Osteoblast (primary cell): ENCODE data around the gene MCM6. TPM values are rescaled to one million over a fixed set of nuclear protein-coding genes. Genes with fewer than 3 reads are reported as not detected.
A peak's percentile ranks its signal among the peaks of the same experiment; 100 is the strongest.
"Not testable (repeated sequence)": the region's sequence is repeated elsewhere in the genome, so short reads cannot be mapped to it uniquely, and the experiment has no call there.

Experiments used
- DNase-seq: peaks from one replicate; pipeline ENCODE4 v3.0.0; 2011; ENCODE audit warnings: low spot score, mixed read lengths; ENCODE audit not compliant: insufficient read length; ENCODE audit errors: missing footprints
- H2AFZ ChIP-seq: 2 replicates; pipeline ENCODE4 v1.6.0; 2011; ENCODE audit warnings: mild to moderate bottlenecking, low read length
- H3K27ac ChIP-seq: 2 replicates; pipeline ENCODE4 v1.5.1; 2011; ENCODE audit warnings: mild to moderate bottlenecking, low read depth, low read length, moderate library complexity
- H3K27me3 ChIP-seq: 2 replicates; pipeline ENCODE4 v1.6.0; 2012; ENCODE audit warnings: mild to moderate bottlenecking, control low read depth, inconsistent platforms, low read length, moderate library complexity; ENCODE audit not compliant: insufficient read depth
- H3K36me3 ChIP-seq: 2 replicates; pipeline ENCODE4 v1.5.1; 2011; ENCODE audit warnings: mild to moderate bottlenecking, low read length, control low read depth, moderate library complexity; ENCODE audit not compliant: insufficient read depth
- H3K4me1 ChIP-seq: 2 replicates; pipeline ENCODE4 v1.5.1; 2011; ENCODE audit warnings: mild to moderate bottlenecking, low read length, control low read depth, moderate library complexity; ENCODE audit not compliant: insufficient read depth
- H3K4me2 ChIP-seq: 2 replicates; pipeline ENCODE4 v1.6.0; 2011; ENCODE audit warnings: mild to moderate bottlenecking, low read length; ENCODE audit not compliant: insufficient read depth
- H3K4me3 ChIP-seq: fragments of 200-600 bp; sonication (generic); 3 replicates; pipeline ENCODE4 v1.5.1; 2012; ENCODE audit warnings: mild to moderate bottlenecking, low read length, inconsistent platforms; ENCODE audit not compliant: insufficient read depth
- H3K79me2 ChIP-seq: 2 replicates; pipeline ENCODE4 v1.6.0; 2012; ENCODE audit warnings: mild to moderate bottlenecking, low read length, control low read depth, inconsistent platforms; ENCODE audit not compliant: insufficient read depth
- H3K9me3 ChIP-seq: 2 replicates; pipeline ENCODE4 v1.5.1; 2011; ENCODE audit warnings: low read depth, low read length, control low read depth
- H4K20me1 ChIP-seq: 2 replicates; pipeline ENCODE4 v1.6.0; 2012; ENCODE audit warnings: mild to moderate bottlenecking, low read length, control low read depth; ENCODE audit not compliant: insufficient read depth
- total RNA-seq: library from RNA; depleted of rRNA; stranded (reverse); fragments of >200 nt; gene quantifications from 2 replicates; pipeline ENCODE4 v1.2.3, GENCODE V29; 2012
- TF ChIP-seq, protein P1 (sequence below): IDR thresholded peaks from 2 replicates; pipeline ENCODE4 v1.5.1; 2011; ENCODE audit warnings: mild to moderate bottlenecking, low read depth, low read length, moderate library complexity; ENCODE audit errors: extremely low read depth

The MCM6 gene
- total RNA-seq, 1 donor = 14.5 TPM

DNA sequence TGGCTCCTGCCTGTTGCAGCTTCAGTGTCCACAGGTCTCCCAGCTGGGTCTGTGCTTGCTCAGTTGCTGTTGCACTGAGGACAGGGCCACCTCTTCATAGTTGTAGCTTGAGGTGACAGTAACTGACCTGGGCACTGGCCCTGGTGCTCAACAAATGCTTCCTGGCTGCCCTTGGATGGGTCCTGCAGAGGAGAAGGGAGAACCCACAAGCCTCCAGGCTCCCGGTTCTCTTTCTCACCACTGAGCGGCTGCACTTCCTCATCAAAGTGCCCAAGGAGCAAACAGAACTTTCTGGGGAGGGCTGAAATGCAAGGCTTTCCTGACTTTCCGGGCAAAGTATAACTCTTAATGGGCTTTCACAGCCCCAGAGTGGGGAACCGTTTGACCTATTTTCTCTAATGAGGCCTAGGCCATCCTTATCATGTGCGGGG lies 78.0 kb downstream of the MCM6 start:
- Histone ChIP-seq H3K4me2 (no peak overlapping the region), H3K36me3 (no peaks in the 10 kb centered on the region), H3K79me2 (no peaks in the 10 kb centered on the region), H3K4me3 (no peak overlapping the region), H3K4me1 (peaks cover 3% of the 10 kb centered on the region), H2AFZ (no peak overlapping the region), H4K20me1 (no peaks in the 10 kb centered on the region), H3K9me3 (peaks cover 2% of the 10 kb centered on the region), H3K27ac (no peak overlapping the region), H3K27me3 (no peaks in the 10 kb centered on the region)
- DNase-seq = no peak
- TF ChIP-seq, protein P1, sequence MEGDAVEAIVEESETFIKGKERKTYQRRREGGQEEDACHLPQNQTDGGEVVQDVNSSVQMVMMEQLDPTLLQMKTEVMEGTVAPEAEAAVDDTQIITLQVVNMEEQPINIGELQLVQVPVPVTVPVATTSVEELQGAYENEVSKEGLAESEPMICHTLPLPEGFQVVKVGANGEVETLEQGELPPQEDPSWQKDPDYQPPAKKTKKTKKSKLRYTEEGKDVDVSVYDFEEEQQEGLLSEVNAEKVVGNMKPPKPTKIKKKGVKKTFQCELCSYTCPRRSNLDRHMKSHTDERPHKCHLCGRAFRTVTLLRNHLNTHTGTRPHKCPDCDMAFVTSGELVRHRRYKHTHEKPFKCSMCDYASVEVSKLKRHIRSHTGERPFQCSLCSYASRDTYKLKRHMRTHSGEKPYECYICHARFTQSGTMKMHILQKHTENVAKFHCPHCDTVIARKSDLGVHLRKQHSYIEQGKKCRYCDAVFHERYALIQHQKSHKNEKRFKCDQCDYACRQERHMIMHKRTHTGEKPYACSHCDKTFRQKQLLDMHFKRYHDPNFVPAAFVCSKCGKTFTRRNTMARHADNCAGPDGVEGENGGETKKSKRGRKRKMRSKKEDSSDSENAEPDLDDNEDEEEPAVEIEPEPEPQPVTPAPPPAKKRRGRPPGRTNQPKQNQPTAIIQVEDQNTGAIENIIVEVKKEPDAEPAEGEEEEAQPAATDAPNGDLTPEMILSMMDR = no peak

DNA sequence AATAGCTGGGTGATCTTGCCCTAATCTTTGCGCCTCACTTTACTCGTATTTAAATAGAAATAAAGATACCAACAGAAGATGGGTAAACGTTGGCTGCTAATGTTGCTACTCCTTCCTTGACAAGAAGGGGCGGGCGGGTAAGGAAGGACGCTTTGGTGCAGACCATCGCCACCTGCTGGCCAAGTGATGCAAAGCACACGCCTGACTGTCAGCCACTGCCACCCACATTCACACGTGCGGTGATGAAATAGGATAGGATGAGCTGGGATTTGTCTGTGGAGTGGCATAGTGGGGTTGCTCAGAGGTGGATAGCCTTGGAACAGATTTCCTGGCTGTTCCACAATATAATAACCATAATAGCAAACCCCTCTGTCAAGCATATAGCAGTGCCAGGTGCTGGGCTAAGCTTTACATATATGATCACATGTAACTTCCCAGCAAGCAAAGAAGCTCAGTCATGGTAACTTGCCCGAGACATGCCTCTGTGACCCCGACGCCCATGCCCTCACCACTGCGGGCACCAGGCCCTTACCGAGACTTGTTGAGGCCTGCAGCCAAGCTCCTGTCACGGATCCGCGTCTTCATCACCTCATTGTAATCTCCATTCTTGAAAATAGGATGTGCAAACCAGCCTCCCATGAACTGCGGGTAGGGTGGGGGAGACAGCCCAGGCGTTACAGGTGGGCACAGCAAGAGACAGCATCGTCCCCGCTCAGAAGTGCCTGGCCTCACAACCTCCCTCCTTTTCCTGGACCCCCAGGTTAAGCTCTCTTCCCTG lies 78.6 kb downstream of the MCM6 start:
- Histone ChIP-seq H3K27ac (no peak overlapping the region), H3K27me3 (no peaks in the 10 kb centered on the region), H3K4me2 (no peak overlapping the region), H3K9me3 (peaks cover 2% of the 10 kb centered on the region), H3K36me3 (no peaks in the 10 kb centered on the region), H3K4me1 (peaks cover 3% of the 10 kb centered on the region), H3K4me3 (no peak overlapping the region), H3K79me2 (no peaks in the 10 kb centered on the region), H4K20me1 (no peaks in the 10 kb centered on the region), H2AFZ (peak overlapping the region; percentile 57)
- DNase-seq = peak; percentile 97
- TF ChIP-seq, protein P1 = peak; percentile 99

DNA sequence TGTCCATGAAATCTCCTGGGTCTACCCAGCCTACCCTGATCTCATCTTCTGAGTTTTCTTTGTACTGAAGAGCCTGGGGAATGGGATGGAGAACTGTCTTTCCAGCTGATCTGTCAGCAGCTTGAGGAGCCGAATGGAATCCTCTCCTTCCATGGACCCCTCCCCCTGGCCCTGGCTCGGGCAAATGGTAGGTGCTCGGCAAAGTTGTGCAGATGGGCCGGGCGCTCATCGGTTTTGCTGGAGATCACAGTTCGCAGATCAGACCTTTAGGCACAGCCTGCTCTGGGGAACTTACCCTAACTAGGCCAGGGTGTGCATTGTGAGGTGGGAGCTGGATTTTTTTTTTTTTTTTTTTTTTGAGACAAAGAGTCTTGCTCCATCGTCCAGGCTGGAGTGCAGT lies 79.6 kb downstream of the MCM6 start:
- H3K36me3 ChIP-seq = no peaks in the 10 kb centered on the region

DNA sequence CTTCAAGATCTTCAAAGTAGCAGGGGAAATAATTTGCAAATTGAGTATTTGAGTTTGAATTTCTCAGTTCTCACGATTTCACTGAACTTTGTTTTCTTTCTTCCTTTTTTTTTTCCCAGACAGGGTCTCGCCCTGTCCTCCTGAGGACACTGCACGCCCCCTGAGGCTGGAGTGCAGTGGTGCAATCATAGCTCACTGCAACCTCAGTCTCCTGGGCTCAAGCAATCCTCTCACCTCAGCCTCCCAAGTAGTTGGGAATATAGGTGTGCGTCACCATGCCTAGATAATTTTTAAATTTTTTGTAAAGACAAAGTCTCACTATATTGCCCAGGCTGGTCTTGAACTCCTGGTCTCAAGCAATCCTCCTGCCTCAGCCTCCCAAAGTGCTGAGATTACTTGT lies 80.6 kb downstream of the MCM6 start:
- not testable (repeated sequence) for H3K9me3 ChIP-seq, H3K36me3 ChIP-seq, H3K27ac ChIP-seq, H3K4me1 ChIP-seq, H3K4me2 ChIP-seq, H4K20me1 ChIP-seq, H2AFZ ChIP-seq, H3K27me3 ChIP-seq, H3K4me3 ChIP-seq, H3K79me2 ChIP-seq, DNase-seq

More for the DNA sequence above, 79.6 kb downstream of the MCM6 start:
- Histone ChIP-seq H3K79me2 (no peaks in the 10 kb centered on the region), H3K4me3 (no peak overlapping the region), H2AFZ (no peak overlapping the region), H3K27ac (no peak overlapping the region), H3K27me3 (no peaks in the 10 kb centered on the region), H4K20me1 (no peaks in the 10 kb centered on the region), H3K4me1 (peaks cover 3% of the 10 kb centered on the region), H3K9me3 (peaks cover 2% of the 10 kb centered on the region), H3K4me2 (no peak overlapping the region)
- DNase-seq = no peak
- TF ChIP-seq, protein P1 = no peak
